Neural crest cell (in vitro differentiated cells): ENCODE measurements around the gene MTUS2. TPM values are rescaled to one million over a fixed set of nuclear protein-coding genes. Genes with fewer than 3 reads are reported as not detected.

Experiments used
- DNase-seq: peaks from one replicate; pipeline ENCODE4 v3.0.0; 2021; ENCODE audit warnings: low read depth, mixed read lengths, low spot score
- H3K27ac Mint-ChIP-seq: one replicate; pipeline ENCODE4 v1.8.0; 2021; ENCODE audit warnings: mild to moderate bottlenecking, mixed read lengths; ENCODE audit not compliant: unreplicated experiment
- H3K27me3 Mint-ChIP-seq: 2 replicates; pipeline ENCODE4 v1.8.0; 2021; ENCODE audit warnings: low read depth, mild to moderate bottlenecking, mixed read lengths
- H3K36me3 Mint-ChIP-seq: 2 replicates; pipeline ENCODE4 v1.8.0; 2021; ENCODE audit warnings: low read depth, mild to moderate bottlenecking, mixed read lengths
- H3K4me1 Mint-ChIP-seq: 2 replicates; pipeline ENCODE4 v1.8.0; 2021; ENCODE audit warnings: mixed read lengths
- H3K4me3 Mint-ChIP-seq: one replicate; pipeline ENCODE4 v1.8.0; 2021; ENCODE audit warnings: mild to moderate bottlenecking, mixed read lengths
- H3K9me3 Mint-ChIP-seq: 2 replicates; pipeline ENCODE4 v1.8.0; 2021; ENCODE audit warnings: mixed read lengths
- CTCF ChIP-seq: fragments of 200-600 bp; sonication (generic); conservative IDR thresholded peaks from 2 replicates; pipeline ENCODE4 v1.5.0; 2021; ENCODE audit warnings: antibody characterized with exemption, mild to moderate bottlenecking
- total RNA-seq: library from RNA; stranded (reverse); gene quantifications from 2 replicates; pipeline ENCODE4 v1.2.1, GENCODE V29; 2021

The MTUS2 gene
- total RNA-seq, 1 donor from 2014 or later = 0.91 TPM

GRCh38 chr13:29159871-29160270, 339.7 kb downstream of the MTUS2 start:
- peaks cover 9% of the 10 kb centered on the region for H3K27me3 Mint-ChIP-seq
- no peak for TF ChIP-seq CTCF

GRCh38 chr13:29160862-29161261, 340.7 kb downstream of the MTUS2 start:
- no peak overlapping the region for H3K27ac Mint-ChIP-seq
- H3K9me3 Mint-ChIP-seq = no peaks in the 10 kb centered on the region
- no peak for TF ChIP-seq CTCF
- H3K4me3 Mint-ChIP-seq = no peak overlapping the region
- H3K36me3 Mint-ChIP-seq = no peaks in the 10 kb centered on the region
- H3K4me1 Mint-ChIP-seq = peaks cover 4% of the 10 kb centered on the region
- DNase-seq = no peak
- peaks cover 4% of the 10 kb centered on the region for H3K27me3 Mint-ChIP-seq

More at GRCh38 chr13:29159871-29160270, 339.7 kb downstream of the MTUS2 start:
- no peak for DNase-seq
- Mint-ChIP-seq H3K9me3 (no peaks in the 10 kb centered on the region), H3K4me1 (peaks cover 4% of the 10 kb centered on the region), H3K4me3 (no peak overlapping the region), H3K27ac (no peak overlapping the region), H3K36me3 (no peaks in the 10 kb centered on the region)

- H3K4me3 Mint-ChIP-seq = no peak overlapping the region
- TF ChIP-seq CTCF = no peak
- no peak overlapping the region for H3K27ac Mint-ChIP-seq
These were observed 341.5 kb downstream of the MTUS2 start for GRCh38 chr13:29161676-29162075.

GRCh38 chr13:29162638-29163235, 342.6 kb downstream of the MTUS2 start:
- no peak for TF ChIP-seq CTCF
- DNase-seq = no peak
- Mint-ChIP-seq H3K9me3 (no peaks in the 10 kb centered on the region), H3K4me3 (no peak overlapping the region), H3K27me3 (no peaks in the 10 kb centered on the region), H3K4me1 (peaks cover 4% of the 10 kb centered on the region), H3K36me3 (no peaks in the 10 kb centered on the region), H3K27ac (no peak overlapping the region)

More at GRCh38 chr13:29161676-29162075, 341.5 kb downstream of the MTUS2 start:
- Mint-ChIP-seq H3K9me3 (no peaks in the 10 kb centered on the region), H3K27me3 (peaks cover 3% of the 10 kb centered on the region), H3K36me3 (no peaks in the 10 kb centered on the region), H3K4me1 (peaks cover 4% of the 10 kb centered on the region)
- DNase-seq = no peak

- Mint-ChIP-seq H3K27me3 (no peaks in the 10 kb centered on the region), H3K27ac (no peak overlapping the region), H3K9me3 (no peaks in the 10 kb centered on the region), H3K36me3 (no peaks in the 10 kb centered on the region), H3K4me1 (peaks cover 9% of the 10 kb centered on the region), H3K4me3 (no peak overlapping the region)
- no peak for DNase-seq
- TF ChIP-seq CTCF = no peak
These were observed 344.0 kb downstream of the MTUS2 start for GRCh38 chr13:29164116-29164515.
